ENCODE data around the gene KANK4.

Gene KANK4

DNA sequence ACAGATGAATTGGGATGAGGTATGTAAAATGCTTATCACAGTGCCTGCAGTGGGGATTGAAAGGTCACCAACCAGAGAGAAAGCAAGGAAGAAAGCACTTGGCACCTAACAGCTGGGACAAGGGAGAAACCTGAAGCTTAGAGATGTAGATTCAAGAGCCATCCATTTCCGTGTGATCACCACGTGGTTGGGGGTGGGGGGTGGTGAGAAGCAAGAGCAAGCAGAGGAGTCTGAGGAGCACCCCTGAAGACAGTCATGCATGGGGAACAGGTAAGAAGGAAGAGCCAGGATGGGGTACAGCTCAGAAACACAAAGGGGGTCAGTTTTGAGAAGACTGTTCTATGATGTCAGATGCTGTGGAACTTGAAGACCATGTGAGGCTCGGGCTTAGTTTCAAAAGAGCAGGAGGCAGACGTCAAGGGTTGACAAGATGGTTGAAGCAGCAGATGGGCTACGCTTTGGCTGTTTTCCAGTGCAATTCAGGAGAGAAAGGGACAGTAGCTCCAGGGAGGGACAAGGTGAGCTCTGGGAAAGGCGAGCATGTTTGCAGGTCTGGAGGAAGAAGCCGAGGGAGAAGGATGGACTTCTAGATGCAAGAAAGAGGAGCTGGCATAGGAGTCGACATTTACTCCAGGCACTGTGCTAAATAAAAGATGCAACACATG lies 17.4 kb downstream of the KANK4 start:
- ATAC-seq = no peak
- TF ChIP-seq CSDC2 (CRISPR knock-in tag; IDR thresholded peaks at IDR 0.05) = no peak
- TF ChIP-seq ZFP3 (CRISPR knock-in tag; IDR thresholded peaks at IDR 0.05) = no peak
- TF ChIP-seq ESRRG (CRISPR knock-in tag; IDR thresholded peaks at IDR 0.05) = no peak
- TF ChIP-seq GLIS3 (CRISPR knock-in tag; IDR thresholded peaks at IDR 0.05) = no peak
- TF ChIP-seq OSR1 (CRISPR knock-in tag; IDR thresholded peaks at IDR 0.05) = no peak
- TF ChIP-seq, protein P1, sequence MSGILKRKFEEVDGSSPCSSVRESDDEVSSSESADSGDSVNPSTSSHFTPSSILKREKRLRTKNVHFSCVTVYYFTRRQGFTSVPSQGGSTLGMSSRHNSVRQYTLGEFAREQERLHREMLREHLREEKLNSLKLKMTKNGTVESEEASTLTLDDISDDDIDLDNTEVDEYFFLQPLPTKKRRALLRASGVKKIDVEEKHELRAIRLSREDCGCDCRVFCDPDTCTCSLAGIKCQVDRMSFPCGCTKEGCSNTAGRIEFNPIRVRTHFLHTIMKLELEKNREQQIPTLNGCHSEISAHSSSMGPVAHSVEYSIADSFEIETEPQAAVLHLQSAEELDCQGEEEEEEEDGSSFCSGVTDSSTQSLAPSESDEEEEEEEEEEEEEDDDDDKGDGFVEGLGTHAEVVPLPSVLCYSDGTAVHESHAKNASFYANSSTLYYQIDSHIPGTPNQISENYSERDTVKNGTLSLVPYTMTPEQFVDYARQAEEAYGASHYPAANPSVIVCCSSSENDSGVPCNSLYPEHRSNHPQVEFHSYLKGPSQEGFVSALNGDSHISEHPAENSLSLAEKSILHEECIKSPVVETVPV (CRISPR knock-in tag; IDR thresholded peaks at IDR 0.05) = no peak
- no peak for TF ChIP-seq TOX (CRISPR knock-in tag; IDR thresholded peaks at IDR 0.05; ENCODE audit: borderline replicate concordance)
- no peak for TF ChIP-seq SNAI2 (CRISPR knock-in tag; IDR thresholded peaks at IDR 0.05)
- TF ChIP-seq ZFP30 (CRISPR knock-in tag; IDR thresholded peaks at IDR 0.05) = no peak
- TF ChIP-seq, protein P2, sequence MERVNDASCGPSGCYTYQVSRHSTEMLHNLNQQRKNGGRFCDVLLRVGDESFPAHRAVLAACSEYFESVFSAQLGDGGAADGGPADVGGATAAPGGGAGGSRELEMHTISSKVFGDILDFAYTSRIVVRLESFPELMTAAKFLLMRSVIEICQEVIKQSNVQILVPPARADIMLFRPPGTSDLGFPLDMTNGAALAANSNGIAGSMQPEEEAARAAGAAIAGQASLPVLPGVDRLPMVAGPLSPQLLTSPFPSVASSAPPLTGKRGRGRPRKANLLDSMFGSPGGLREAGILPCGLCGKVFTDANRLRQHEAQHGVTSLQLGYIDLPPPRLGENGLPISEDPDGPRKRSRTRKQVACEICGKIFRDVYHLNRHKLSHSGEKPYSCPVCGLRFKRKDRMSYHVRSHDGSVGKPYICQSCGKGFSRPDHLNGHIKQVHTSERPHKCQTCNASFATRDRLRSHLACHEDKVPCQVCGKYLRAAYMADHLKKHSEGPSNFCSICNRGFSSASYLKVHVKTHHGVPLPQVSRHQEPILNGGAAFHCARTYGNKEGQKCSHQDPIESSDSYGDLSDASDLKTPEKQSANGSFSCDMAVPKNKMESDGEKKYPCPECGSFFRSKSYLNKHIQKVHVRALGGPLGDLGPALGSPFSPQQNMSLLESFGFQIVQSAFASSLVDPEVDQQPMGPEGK (CRISPR knock-in tag; IDR thresholded peaks at IDR 0.05; ENCODE audit: borderline replicate concordance) = no peak
- no peak for TF ChIP-seq ZC3H10 (CRISPR knock-in tag; IDR thresholded peaks at IDR 0.05)

DNA sequence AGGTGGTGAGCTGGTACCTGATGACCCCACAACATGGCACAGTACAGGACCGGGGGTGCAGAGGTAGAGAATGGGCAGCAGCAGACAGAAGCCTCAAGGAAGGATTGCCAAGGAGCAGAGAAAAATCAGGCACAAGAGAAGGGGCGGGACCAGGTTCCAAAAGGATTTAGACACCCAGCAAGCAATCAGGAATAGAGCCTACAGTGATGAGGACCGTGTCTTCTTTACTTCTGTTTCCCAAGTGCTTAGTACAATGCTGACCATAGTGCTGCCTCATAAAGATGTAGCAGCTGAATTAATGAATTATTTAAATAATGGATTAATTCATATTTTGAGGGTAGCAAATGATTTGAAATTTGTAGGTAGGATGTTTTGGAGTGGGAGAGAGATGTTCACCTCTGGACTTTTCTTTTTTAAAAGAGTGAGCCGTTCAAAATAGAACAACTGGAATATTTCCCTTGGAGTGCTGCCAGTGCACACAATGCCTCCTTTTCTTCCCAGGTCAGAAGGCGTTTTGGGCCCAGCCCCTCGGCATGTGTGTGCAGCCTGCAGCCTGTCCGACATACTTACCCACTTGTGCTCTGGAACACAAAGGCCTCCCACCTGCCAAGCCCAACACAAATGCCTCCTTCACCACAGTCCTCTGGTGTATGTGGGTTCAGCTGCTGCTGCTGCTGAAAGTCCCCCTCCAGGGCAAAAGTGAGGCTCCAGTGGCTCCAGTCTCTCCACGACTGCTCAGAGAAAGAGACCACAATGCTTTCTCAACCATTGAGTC lies 19.6 kb downstream of the KANK4 start:
- ATAC-seq = no peak
- no peak for TF ChIP-seq GLIS3 (CRISPR knock-in tag; IDR thresholded peaks at IDR 0.05)
- no peak for TF ChIP-seq ZC3H10 (CRISPR knock-in tag; IDR thresholded peaks at IDR 0.05)
- TF ChIP-seq, protein P1 (CRISPR knock-in tag; IDR thresholded peaks at IDR 0.05) = no peak
- TF ChIP-seq ISL1 (CRISPR knock-in tag; IDR thresholded peaks at IDR 0.05) = no peak
- TF ChIP-seq SNAI2 (CRISPR knock-in tag; IDR thresholded peaks at IDR 0.05) = no peak
- TF ChIP-seq, protein P3, sequence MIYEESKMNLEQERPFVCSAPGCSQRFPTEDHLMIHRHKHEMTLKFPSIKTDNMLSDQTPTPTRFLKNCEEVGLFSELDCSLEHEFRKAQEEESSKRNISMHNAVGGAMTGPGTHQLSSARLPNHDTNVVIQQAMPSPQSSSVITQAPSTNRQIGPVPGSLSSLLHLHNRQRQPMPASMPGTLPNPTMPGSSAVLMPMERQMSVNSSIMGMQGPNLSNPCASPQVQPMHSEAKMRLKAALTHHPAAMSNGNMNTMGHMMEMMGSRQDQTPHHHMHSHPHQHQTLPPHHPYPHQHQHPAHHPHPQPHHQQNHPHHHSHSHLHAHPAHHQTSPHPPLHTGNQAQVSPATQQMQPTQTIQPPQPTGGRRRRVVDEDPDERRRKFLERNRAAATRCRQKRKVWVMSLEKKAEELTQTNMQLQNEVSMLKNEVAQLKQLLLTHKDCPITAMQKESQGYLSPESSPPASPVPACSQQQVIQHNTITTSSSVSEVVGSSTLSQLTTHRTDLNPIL (CRISPR knock-in tag; IDR thresholded peaks at IDR 0.05; ENCODE audit: low read depth) = no peak
- TF ChIP-seq, protein P4, sequence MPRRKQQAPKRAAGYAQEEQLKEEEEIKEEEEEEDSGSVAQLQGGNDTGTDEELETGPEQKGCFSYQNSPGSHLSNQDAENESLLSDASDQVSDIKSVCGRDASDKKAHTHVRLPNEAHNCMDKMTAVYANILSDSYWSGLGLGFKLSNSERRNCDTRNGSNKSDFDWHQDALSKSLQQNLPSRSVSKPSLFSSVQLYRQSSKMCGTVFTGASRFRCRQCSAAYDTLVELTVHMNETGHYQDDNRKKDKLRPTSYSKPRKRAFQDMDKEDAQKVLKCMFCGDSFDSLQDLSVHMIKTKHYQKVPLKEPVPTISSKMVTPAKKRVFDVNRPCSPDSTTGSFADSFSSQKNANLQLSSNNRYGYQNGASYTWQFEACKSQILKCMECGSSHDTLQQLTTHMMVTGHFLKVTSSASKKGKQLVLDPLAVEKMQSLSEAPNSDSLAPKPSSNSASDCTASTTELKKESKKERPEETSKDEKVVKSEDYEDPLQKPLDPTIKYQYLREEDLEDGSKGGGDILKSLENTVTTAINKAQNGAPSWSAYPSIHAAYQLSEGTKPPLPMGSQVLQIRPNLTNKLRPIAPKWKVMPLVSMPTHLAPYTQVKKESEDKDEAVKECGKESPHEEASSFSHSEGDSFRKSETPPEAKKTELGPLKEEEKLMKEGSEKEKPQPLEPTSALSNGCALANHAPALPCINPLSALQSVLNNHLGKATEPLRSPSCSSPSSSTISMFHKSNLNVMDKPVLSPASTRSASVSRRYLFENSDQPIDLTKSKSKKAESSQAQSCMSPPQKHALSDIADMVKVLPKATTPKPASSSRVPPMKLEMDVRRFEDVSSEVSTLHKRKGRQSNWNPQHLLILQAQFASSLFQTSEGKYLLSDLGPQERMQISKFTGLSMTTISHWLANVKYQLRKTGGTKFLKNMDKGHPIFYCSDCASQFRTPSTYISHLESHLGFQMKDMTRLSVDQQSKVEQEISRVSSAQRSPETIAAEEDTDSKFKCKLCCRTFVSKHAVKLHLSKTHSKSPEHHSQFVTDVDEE (CRISPR knock-in tag; IDR thresholded peaks at IDR 0.05) = no peak
- TF ChIP-seq ESRRG (CRISPR knock-in tag; IDR thresholded peaks at IDR 0.05) = no peak
- no peak for TF ChIP-seq ARNTL (CRISPR knock-in tag; IDR thresholded peaks at IDR 0.05; ENCODE audit: borderline replicate concordance, low read depth)

DNA sequence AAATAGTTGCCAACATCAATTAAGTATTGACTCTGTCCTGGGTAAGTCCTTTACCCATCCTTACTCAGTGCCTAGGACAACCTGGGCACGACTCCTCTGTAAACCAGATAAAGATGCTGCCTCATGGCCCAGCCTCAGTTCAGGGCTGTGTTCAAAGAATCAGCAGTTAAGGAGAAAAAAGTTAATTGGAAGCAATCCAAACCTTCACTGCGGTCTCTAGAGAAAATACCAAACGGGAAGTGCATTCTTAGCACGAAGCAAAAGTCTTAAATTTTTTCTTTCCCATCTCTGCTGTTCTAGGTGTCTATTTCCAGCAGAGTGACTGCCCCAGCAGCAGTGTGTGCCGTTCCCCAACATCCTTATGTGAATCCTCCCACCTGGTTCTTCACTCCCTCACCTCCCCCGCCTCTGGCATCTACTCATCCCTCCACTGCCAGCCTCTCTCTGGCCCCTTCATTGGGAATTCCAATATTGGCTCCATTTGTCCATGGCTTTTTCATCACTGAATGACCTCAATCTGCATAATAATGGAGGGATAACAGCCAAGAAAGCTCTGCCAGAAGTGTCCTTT lies 23.2 kb downstream of the KANK4 start:
- ATAC-seq = no peak
- no peak for TF ChIP-seq RARB (CRISPR knock-in tag; IDR thresholded peaks at IDR 0.05)
- TF ChIP-seq, protein P4 (CRISPR knock-in tag; IDR thresholded peaks at IDR 0.05) = no peak
- TF ChIP-seq, protein P2 (CRISPR knock-in tag; IDR thresholded peaks at IDR 0.05; ENCODE audit: borderline replicate concordance) = no peak
- no peak for TF ChIP-seq TOX (CRISPR knock-in tag; IDR thresholded peaks at IDR 0.05; ENCODE audit: borderline replicate concordance)
- TF ChIP-seq ZNF565 (CRISPR knock-in tag; conservative IDR thresholded peaks at IDR 0.05; ENCODE audit: low read depth) = no peak
- TF ChIP-seq ZFP3 (CRISPR knock-in tag; IDR thresholded peaks at IDR 0.05) = no peak
- TF ChIP-seq OSR1 (CRISPR knock-in tag; IDR thresholded peaks at IDR 0.05) = no peak
- no peak for TF ChIP-seq CSDC2 (CRISPR knock-in tag; IDR thresholded peaks at IDR 0.05)
- no peak for TF ChIP-seq GLIS3 (CRISPR knock-in tag; IDR thresholded peaks at IDR 0.05)
- no peak for TF ChIP-seq ZFP30 (CRISPR knock-in tag; IDR thresholded peaks at IDR 0.05)
- TF ChIP-seq ISL1 (CRISPR knock-in tag; IDR thresholded peaks at IDR 0.05) = no peak
- TF ChIP-seq ZNF8 (CRISPR knock-in tag; IDR thresholded peaks at IDR 0.05) = no peak
- no peak for TF ChIP-seq SNAI2 (CRISPR knock-in tag; IDR thresholded peaks at IDR 0.05)
- TF ChIP-seq ZNF70 (CRISPR knock-in tag; IDR thresholded peaks at IDR 0.05) = no peak
